Breast epithelium (tissue), 3 donors: ENCODE measurements around the gene ACSS1.

ENCODE experiments used
- CTCF ChIP-seq, 3 donors: fragments of 450-650 bp; IDR thresholded peaks; one replicate each; pipeline ENCODE4 v1.5.1; 2016 to 2017; ENCODE audit warnings: antibody characterized with exemption in 3 of 3, mild to moderate bottlenecking in 3 of 3, moderate library complexity in 3 of 3
- POLR2A ChIP-seq: fragments of 450-650 bp; IDR thresholded peaks from one replicate; pipeline ENCODE4 v1.6.1; 2016; ENCODE audit warnings: antibody characterized with exemption, mild to moderate bottlenecking, moderate library complexity

- TF ChIP-seq CTCF (IDR thresholded peaks at IDR 0.05): peak in 2 of 3 donors; percentile 36 to 61
- TF ChIP-seq POLR2A: no peak
Measured at GRCh38 chr20:25000268-25000801, 57.6 kb downstream of the ACSS1 start.
